Measurements from ENCODE around the gene ZBTB16. TPM values are rescaled to one million over a fixed set of nuclear protein-coding genes. Genes with fewer than 3 reads are reported as not detected.
A peak's percentile ranks its signal among the peaks of the same experiment; 100 is the strongest.

Gene ZBTB16
- total and polyA plus RNA-seq, 12 donors = 18.3 to 108 (median 54.6) TPM

- H3K4me1 ChIP-seq = peaks cover 9 to 47% (median 25%) of the 10 kb centered on the region in 9 donors
- H3K27ac ChIP-seq = peak overlapping the region in 1 of 10 donors; percentile 10
- WGBS, 2 donors = 66 to 92% methylated on average over 7 of the region's 7 CpGs
- peaks cover 0 to 49% (median 13%) of the 10 kb centered on the region in 9 donors for H3K36me3 ChIP-seq
- ATAC-seq (no peak), DNase-seq (no peak)
- intact Hi-C loops (cut with DNase I) = loop anchor here in 1 of 10 donors (10.0 kb wide), 2 partner anchors 122 to 152 kb away; no protein-coding TSS in a partner anchor
- TF ChIP-seq CTCF (IDR thresholded peaks at IDR 0.05) = no peak
- no peaks in the 10 kb centered on the region for H3K27me3 ChIP-seq
- H3K4me3 ChIP-seq = no peak overlapping the region
- peaks cover 0 to 12% (median 0%) of the 10 kb centered on the region in 11 donors for H3K9me3 ChIP-seq
These were observed 127.7 kb downstream of the ZBTB16 start for GRCh38 chr11:114187173-114187572.

- peak overlapping the region in 5 of 10 donors; percentile 3 to 48 (median 15) for H3K27ac ChIP-seq
- intact Hi-C loops (cut with DNase I) = loop anchor here in 1 of 10 donors (10.0 kb wide), 2 partner anchors 124 to 154 kb away; no protein-coding TSS in a partner anchor
- TF ChIP-seq CTCF (IDR thresholded peaks at IDR 0.05) = no peak
- ATAC-seq = no peak
- DNase-seq = no peak
- H3K36me3 ChIP-seq = peaks cover 0 to 54% (median 13%) of the 10 kb centered on the region in 9 donors
- peaks cover 0 to 13% (median 0%) of the 10 kb centered on the region in 11 donors for H3K9me3 ChIP-seq
- WGBS, 2 donors = 51 to 71% methylated on average over 3 of the region's 3 CpGs
- H3K27me3 ChIP-seq = no peaks in the 10 kb centered on the region
- H3K4me3 ChIP-seq = no peak overlapping the region
- peaks cover 2 to 42% (median 24%) of the 10 kb centered on the region in 9 donors for H3K4me1 ChIP-seq
These were observed 129.5 kb downstream of the ZBTB16 start for GRCh38 chr11:114188851-114189570.

- WGBS, 2 donors = 87 to 90% methylated on average over 4 of the region's 4 CpGs
- no peaks in the 10 kb centered on the region for H3K27me3 ChIP-seq
These were observed 131.1 kb downstream of the ZBTB16 start for GRCh38 chr11:114190630-114191029.

More at GRCh38 chr11:114190630-114191029, 131.1 kb downstream of the ZBTB16 start:
- ATAC-seq = no peak
- Histone ChIP-seq H3K4me3 (no peak overlapping the region), H3K36me3 (peaks cover 0 to 54% (median 13%) of the 10 kb centered on the region in 9 donors), H3K9me3 (peaks cover 0 to 13% (median 0%) of the 10 kb centered on the region in 11 donors), H3K27ac (no peak overlapping the region), H3K4me1 (peaks cover 11 to 49% (median 34%) of the 10 kb centered on the region in 9 donors)
- intact Hi-C loops (cut with DNase I) = loop anchor here in 5 of 10 donors (5.0 to 10.0 kb wide), 4 partner anchors 52 to 316 kb away; partner anchors contain the start of gene USP28 (in 2 of the 5)
- no peak for TF ChIP-seq CTCF (IDR thresholded peaks at IDR 0.05)
- DNase-seq = no peak

Data from heart right ventricle (tissue), 16 donors.